ENCODE data around the gene RNF222. TPM values are rescaled to one million over a fixed set of nuclear protein-coding genes. Genes with fewer than 3 reads are reported as not detected.
"Not testable (repeated sequence)": the region's sequence is repeated elsewhere in the genome, so short reads cannot be mapped to it uniquely, and the experiment has no call there.

Gene RNF222
- total RNA-seq, 1 donor from 2014 or later, result not detected

DNA sequence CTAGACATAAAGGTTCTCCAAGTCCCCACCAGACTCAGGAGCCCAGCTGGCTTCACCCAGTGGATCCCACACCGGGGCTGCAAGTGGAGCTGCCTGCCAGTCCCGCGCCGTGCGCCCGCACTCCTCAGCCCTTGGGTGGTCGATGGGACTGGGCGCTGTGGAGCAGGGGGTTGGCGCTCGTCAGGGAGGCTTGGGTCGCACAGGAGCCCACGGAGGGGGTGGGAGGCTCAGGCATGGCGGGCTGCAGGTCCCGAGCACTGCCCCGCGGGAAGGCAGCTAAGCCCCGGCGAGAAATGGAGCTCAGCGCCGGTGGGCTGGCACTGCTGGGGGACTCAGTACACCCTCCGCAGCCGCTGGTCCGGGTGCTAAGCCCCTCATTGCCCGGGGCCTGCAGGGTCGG is 50.6 kb downstream of the RNF222 start:
- DNase-seq (ENCODE audit: extremely low read depth, low read depth, low spot score), result not testable (repeated sequence)

DNA sequence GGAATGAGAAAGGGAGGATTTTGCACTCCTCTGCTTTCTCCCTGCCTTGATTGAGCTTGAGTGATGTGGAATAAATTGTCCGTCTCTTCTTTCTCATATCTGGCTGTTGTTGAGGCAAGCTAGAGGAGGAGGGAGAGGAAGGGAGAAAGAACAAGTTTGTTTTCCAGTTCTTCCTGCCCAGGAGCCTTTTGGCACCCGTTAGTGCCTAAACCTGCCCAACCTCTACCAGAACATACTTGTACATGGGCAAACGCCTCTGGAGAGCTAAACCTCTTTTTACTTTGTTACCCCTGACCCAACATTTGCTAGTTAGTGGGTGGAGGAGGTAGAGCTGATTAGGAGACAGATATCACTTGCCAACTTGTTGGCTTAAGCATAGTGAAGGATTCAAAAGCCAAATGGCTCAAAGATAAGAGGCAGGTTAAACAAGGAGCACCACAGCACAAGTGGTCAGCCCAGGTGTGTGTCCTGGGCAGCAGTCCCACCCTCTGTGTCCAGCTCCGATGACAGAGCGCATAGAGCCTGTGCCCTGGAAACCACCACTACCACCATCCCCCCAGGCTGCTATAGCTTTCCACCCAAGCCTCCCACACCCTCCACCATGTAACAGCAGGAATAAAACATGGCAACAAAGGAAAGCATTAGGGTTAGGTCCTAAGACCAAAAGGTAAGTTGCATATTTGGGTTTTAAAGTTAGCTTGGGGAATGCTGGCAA is 51.5 kb downstream of the RNF222 start:
- no peak for DNase-seq (ENCODE audit: extremely low read depth, low read depth, low spot score)

DNA sequence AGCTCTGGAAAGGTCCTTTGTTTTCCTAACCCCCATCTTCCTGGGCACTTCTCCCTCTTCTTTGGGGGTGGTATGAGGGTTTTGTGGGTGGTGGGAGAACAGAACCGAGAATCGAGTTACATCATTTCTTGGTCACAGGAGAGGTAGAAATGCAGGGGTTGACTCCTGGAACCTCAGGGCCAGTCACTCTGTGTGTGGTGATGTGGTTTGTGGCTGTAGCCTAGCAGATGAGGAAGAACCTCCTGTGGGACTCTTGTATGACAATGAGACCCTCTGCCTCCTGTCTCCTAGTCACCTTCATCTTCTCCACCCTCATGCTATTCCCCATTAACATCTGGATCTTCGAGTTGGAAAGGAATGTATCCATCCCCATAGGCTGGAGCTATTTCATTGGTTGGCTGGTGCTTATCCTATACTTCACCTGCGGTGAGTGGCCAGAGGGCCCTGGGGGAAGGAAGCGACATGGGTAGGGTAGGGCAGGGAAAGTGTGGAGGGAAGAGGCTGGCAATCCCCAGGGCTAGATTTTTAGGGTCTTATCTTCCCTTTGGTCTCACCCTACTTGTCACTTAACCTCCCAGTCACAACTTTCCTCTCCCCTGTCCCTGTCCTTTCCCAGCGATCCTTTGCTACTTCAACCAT is 52.5 kb downstream of the RNF222 start:
- no peak for DNase-seq (ENCODE audit: extremely low read depth, low read depth, low spot score)

DNA sequence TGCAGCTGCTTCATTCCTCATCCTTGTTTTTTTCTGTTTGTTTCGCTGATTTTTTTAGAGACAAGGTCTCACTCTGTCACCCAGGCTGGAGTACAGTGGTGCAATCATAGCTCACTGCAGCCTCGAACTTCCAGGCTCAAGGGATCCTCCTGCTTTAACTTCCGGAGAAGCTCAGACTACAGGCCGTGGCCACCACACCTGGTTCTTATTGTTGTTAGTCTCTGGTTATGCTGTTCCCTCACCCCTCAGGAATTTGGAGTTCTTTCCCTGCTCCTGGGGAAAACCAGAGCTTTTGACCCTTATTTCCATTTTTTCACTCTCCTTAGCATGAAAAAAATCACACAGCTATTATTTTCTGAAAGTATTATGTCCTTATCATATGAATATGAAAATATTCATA is 56.2 kb downstream of the RNF222 start:
- no peak for DNase-seq (ENCODE audit: extremely low read depth, low read depth, low spot score)

Other genes with a start within 250 kb of the RNF222 start
- 12.5 and 23.7 TPM in 2 replicates for gene PER1, start 245.4 kb downstream of the RNF222 start, total RNA-seq
- 10.6 and 13.2 TPM in 2 replicates for gene VAMP2, start 234.9 kb downstream of the RNF222 start, total RNA-seq
- gene TMEM107, start 221.4 kb downstream of the RNF222 start, total RNA-seq, result 24.9 and 25.5 TPM in 2 replicates
- 12.4 and 14.3 TPM in 2 replicates for gene BORCS6, start 207.6 kb downstream of the RNF222 start, total RNA-seq
- 9.3 and 24.8 TPM in 2 replicates for gene AURKB, start 187.3 kb downstream of the RNF222 start, total RNA-seq
- 10.5 and 23.4 TPM in 2 replicates for gene CTC1, start 149.8 kb downstream of the RNF222 start, total RNA-seq
- 18.7 and 34.3 TPM in 2 replicates for gene PFAS, start 148.5 kb downstream of the RNF222 start, total RNA-seq
- gene RANGRF, start 109.2 kb downstream of the RNF222 start, total RNA-seq, result 19.9 and 27.2 TPM in 2 replicates
- gene SLC25A35, start 102.4 kb downstream of the RNF222 start, total RNA-seq, result 2.3 and 2.5 TPM in 2 replicates
- 57.3 and 152 TPM in 2 replicates for gene ARHGEF15, start 87.6 kb downstream of the RNF222 start, total RNA-seq
- not detected in 2 replicates for gene ODF4, start 58.0 kb downstream of the RNF222 start, total RNA-seq
- 2,562 and 3,740 TPM in 2 replicates for gene RPL26, start 14.6 kb downstream of the RNF222 start, total RNA-seq
- 44.6 and 64.2 TPM in 2 replicates for gene NDEL1, start 38.1 kb upstream of the RNF222 start, total RNA-seq
- 89.0 and 137 TPM in 2 replicates for gene MYH10, start 232.9 kb upstream of the RNF222 start, total RNA-seq

All from glomerular endothelial cell (primary cell).